GM12878 (cell line): ENCODE measurements around the gene POLR3K. TPM values are rescaled to one million over a fixed set of nuclear protein-coding genes. Genes with fewer than 3 reads are reported as not detected.

Source experiments
- CEBPB ChIP-seq, 2 experiments: fragments of 150-350 bp in 1 of 2; IDR thresholded peaks; 2 replicates each; pipeline ENCODE4 v1.6.1; 2012 to 2014; ENCODE audit warnings: low read depth in 2 of 2, low read length in 2 of 2, borderline replicate concordance in 1 of 2, inconsistent platforms in 1 of 2
- CHD4 ChIP-seq: fragments of 200-600 bp; sonication (generic); IDR thresholded peaks from 2 replicates; pipeline ENCODE4 v1.6.1; 2016; ENCODE audit warnings: mild to moderate bottlenecking
- CREB1 ChIP-seq: IDR thresholded peaks from 2 replicates; pipeline ENCODE4 v1.6.1; 2012; ENCODE audit warnings: low read depth, mild to moderate bottlenecking, inconsistent platforms
- EED ChIP-seq: sonication (generic); IDR thresholded peaks from 2 replicates; pipeline ENCODE4 v1.6.1; 2016; ENCODE audit warnings: antibody characterized with exemption, low read depth
- EGR1 ChIP-seq, 2 experiments: IDR thresholded peaks; 1 replicate in 1 of 2; 2 replicates in 1 of 2; pipeline ENCODE4 v1.6.1; 2011 to 2012; ENCODE audit warnings: low read depth in 2 of 2, low read length in 2 of 2, borderline replicate concordance in 1 of 2, mild to moderate bottlenecking in 1 of 2, moderate library complexity in 1 of 2
- IRF4 ChIP-seq: IDR thresholded peaks from 2 replicates; pipeline ENCODE4 v1.6.1; 2011; ENCODE audit warnings: low read depth, low read length
- LARP7 ChIP-seq: fragments of 450-650 bp; IDR thresholded peaks from 2 replicates; pipeline ENCODE4 v1.6.1; 2017; ENCODE audit warnings: mild to moderate bottlenecking
- RELA ChIP-seq: fragments of 450-650 bp; IDR thresholded peaks from 2 replicates; pipeline ENCODE4 v1.8.0; 2014; ENCODE audit warnings: borderline replicate concordance; ENCODE audit not compliant: partially characterized antibody
- RFX5 ChIP-seq: IDR thresholded peaks from 2 replicates; pipeline ENCODE4 v1.6.1; 2011; ENCODE audit warnings: low read depth, low read length, improper control_type of control experiment
- SUZ12 ChIP-seq: fragments of 200-600 bp; sonication (generic); IDR thresholded peaks from one replicate; pipeline ENCODE4 v1.6.1; 2018; ENCODE audit warnings: antibody characterized with exemption, mild to moderate bottlenecking; ENCODE audit not compliant: unreplicated experiment
- TCF7 ChIP-seq: IDR thresholded peaks from 2 replicates; pipeline ENCODE4 v1.6.1; 2014; ENCODE audit warnings: antibody characterized with exemption, borderline replicate concordance
- YY1 ChIP-seq: IDR thresholded peaks from 2 replicates; pipeline ENCODE4 v1.6.1; 2011; ENCODE audit warnings: low read depth, mild to moderate bottlenecking, low read length
- ZZZ3 ChIP-seq: IDR thresholded peaks from 2 replicates; pipeline ENCODE4 v1.6.1; 2011; ENCODE audit warnings: low read depth; ENCODE audit not compliant: control insufficient read depth, insufficient read length
- polyA plus RNA-seq, 11 experiments: library from polyadenylated mRNA; depleted of rRNA in 4 of 11; unstranded in 6 of 11; stranded (reverse) in 5 of 11; fragments of >200 nt; fragmentation: Nextera tagmentation in 4 of 11; fragmentation: Illumina TruSeq in 1 of 11; extraction: Ambion mirVana in 4 of 11; extraction: Trizol in 1 of 11; gene quantifications; 1 replicate in 1 of 11; 2 replicates in 10 of 11; pipeline versions ENCODE4 v1.2.1 to v1.2.3, GENCODE V29; 2011 to 2016; ENCODE audit warnings: inconsistent platforms in 2 of 11, missing spikeins in 2 of 11, low read depth in 1 of 11
- total RNA-seq, 4 experiments: library from RNA; depleted of rRNA in 3 of 4; stranded (reverse); fragments of >200 nt in 3 of 4; fragmentation: Illumina TruSeq in 1 of 4; extraction: Trizol in 1 of 4; gene quantifications; 2 replicates each; pipeline versions ENCODE4 v1.2.1 to v1.2.3, GENCODE V29; 2013 to 2021
- TF ChIP-seq, protein P1 (sequence below): IDR thresholded peaks from 2 replicates; pipeline ENCODE4 v1.6.1; 2012; ENCODE audit warnings: low read depth, low read length, improper control_type of control experiment
- TF ChIP-seq, protein P2 (sequence below): IDR thresholded peaks from 2 replicates; pipeline ENCODE4 v1.6.1; 2011; ENCODE audit warnings: low read depth, mild to moderate bottlenecking, low read length, moderate library complexity, borderline replicate concordance; ENCODE audit errors: extremely low read depth
- TF ChIP-seq, protein P3 (sequence below): fragments of 450-650 bp; IDR thresholded peaks from 2 replicates; pipeline ENCODE4 v1.6.1; 2016; ENCODE audit warnings: mild to moderate bottlenecking
- TF ChIP-seq, protein P4 (sequence below): IDR thresholded peaks from 2 replicates; pipeline ENCODE4 v1.6.1; 2012; ENCODE audit warnings: low read depth, low read length, improper control_type of control experiment
- TF ChIP-seq, protein P5 (sequence below): fragments of 150-350 bp; IDR thresholded peaks from 2 replicates; pipeline ENCODE4 v1.6.1; 2014; ENCODE audit warnings: mild to moderate bottlenecking, low read depth, low read length
- TF ChIP-seq, protein P6 (sequence below): IDR thresholded peaks from 2 replicates; pipeline ENCODE4 v1.6.1; 2011; ENCODE audit warnings: low read depth, low read length, improper control_type of control experiment, borderline replicate concordance
- TF ChIP-seq, protein P7 (sequence below): fragments of 450-650 bp; IDR thresholded peaks from 2 replicates; pipeline ENCODE4 v1.6.1; 2017; ENCODE audit warnings: mild to moderate bottlenecking, low read depth, inconsistent platforms; ENCODE audit not compliant: poor library complexity, severe bottlenecking

Gene POLR3K
- total and polyA plus RNA-seq, 10 of the 15 experiments (the other 5 are each of a cell fraction or from before 2014, with no cell fraction given) = 25.3 to 222 (median 64.0) TPM

DNA sequence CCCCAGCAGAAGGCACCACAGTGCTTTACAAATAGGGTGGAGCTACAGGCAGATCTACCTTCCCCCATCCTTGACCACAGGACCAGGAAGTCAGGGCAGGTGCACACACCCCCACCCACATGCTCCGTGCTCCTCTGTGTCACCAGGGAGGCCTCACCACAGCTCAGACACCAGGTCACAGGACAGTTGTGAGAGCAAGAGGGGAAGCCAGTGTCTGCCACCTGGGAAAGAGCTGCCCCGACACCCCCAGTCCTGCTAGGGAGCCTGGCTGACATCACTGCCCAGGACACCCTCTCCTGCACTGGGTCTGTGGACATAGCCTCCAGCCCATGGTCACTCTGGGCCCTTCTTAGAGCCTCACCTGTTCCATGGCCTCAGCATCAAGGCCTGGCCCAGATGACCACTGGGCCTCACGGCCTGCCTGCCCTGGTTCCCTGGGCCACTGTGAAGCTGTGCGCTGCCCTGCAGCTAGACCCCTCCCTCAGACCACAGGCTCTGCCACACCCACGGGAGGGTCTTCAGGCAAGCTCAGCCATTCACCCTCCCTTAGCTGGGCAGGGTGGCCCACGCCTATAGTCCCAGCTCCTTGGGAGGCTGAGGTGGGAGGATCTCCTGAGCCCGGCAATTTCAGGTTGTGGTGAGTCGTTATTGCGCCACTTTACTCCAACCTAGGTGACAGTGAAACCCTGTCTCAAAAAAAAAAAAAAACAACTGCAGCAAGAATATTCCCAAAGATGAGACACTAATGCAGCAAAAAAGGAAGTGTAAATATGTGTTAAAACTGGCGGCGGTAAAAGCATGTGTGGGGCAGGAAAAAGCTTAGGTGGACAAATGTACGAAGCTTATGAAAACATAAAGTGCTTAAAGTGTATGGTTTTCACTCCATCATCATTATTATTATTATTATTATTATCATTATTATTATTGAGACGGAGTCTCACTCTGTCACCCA lies 14.2 kb downstream of the POLR3K start (continued):
- TF ChIP-seq ZZZ3 = no peak
- no peak for TF ChIP-seq IRF4
- TF ChIP-seq, protein P1, sequence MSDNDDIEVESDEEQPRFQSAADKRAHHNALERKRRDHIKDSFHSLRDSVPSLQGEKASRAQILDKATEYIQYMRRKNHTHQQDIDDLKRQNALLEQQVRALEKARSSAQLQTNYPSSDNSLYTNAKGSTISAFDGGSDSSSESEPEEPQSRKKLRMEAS = peak; percentile 71; the same call in 1 of the 2 replicates
- TF ChIP-seq CEBPB (IDR thresholded peaks at IDR 0.05; ENCODE audit: borderline replicate concordance in 1 of 2, low read depth in 2 of 2, low read length in 2 of 2) = no peak
- TF ChIP-seq YY1 = no peak
- TF ChIP-seq, protein P2, sequence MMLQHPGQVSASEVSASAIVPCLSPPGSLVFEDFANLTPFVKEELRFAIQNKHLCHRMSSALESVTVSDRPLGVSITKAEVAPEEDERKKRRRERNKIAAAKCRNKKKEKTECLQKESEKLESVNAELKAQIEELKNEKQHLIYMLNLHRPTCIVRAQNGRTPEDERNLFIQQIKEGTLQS = no peak
- TF ChIP-seq RELA = no peak
- no peak for TF ChIP-seq TCF7
- TF ChIP-seq, protein P3, sequence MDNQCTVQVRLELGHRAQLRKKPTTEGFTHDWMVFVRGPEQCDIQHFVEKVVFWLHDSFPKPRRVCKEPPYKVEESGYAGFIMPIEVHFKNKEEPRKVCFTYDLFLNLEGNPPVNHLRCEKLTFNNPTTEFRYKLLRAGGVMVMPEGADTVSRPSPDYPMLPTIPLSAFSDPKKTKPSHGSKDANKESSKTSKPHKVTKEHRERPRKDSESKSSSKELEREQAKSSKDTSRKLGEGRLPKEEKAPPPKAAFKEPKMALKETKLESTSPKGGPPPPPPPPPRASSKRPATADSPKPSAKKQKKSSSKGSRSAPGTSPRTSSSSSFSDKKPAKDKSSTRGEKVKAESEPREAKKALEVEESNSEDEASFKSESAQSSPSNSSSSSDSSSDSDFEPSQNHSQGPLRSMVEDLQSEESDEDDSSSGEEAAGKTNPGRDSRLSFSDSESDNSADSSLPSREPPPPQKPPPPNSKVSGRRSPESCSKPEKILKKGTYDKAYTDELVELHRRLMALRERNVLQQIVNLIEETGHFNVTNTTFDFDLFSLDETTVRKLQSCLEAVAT = peak; percentile 24; the same call in 1 of the 2 replicates
- TF ChIP-seq, protein P4, sequence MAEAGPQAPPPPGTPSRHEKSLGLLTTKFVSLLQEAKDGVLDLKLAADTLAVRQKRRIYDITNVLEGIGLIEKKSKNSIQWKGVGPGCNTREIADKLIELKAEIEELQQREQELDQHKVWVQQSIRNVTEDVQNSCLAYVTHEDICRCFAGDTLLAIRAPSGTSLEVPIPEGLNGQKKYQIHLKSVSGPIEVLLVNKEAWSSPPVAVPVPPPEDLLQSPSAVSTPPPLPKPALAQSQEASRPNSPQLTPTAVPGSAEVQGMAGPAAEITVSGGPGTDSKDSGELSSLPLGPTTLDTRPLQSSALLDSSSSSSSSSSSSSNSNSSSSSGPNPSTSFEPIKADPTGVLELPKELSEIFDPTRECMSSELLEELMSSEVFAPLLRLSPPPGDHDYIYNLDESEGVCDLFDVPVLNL = no peak
- TF ChIP-seq, protein P5, sequence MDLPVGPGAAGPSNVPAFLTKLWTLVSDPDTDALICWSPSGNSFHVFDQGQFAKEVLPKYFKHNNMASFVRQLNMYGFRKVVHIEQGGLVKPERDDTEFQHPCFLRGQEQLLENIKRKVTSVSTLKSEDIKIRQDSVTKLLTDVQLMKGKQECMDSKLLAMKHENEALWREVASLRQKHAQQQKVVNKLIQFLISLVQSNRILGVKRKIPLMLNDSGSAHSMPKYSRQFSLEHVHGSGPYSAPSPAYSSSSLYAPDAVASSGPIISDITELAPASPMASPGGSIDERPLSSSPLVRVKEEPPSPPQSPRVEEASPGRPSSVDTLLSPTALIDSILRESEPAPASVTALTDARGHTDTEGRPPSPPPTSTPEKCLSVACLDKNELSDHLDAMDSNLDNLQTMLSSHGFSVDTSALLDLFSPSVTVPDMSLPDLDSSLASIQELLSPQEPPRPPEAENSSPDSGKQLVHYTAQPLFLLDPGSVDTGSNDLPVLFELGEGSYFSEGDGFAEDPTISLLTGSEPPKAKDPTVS = no peak
- peak; percentile 61; the same call in 1 of the 2 replicates for TF ChIP-seq LARP7
- TF ChIP-seq, protein P6, sequence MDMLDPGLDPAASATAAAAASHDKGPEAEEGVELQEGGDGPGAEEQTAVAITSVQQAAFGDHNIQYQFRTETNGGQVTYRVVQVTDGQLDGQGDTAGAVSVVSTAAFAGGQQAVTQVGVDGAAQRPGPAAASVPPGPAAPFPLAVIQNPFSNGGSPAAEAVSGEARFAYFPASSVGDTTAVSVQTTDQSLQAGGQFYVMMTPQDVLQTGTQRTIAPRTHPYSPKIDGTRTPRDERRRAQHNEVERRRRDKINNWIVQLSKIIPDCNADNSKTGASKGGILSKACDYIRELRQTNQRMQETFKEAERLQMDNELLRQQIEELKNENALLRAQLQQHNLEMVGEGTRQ = no peak
- 0 out of 3 replicates have a peak, but pooled peaks of 1 of the 2 experiments have one; percentile 58 for TF ChIP-seq EGR1 (IDR thresholded peaks at IDR 0.05; ENCODE audit: borderline replicate concordance in 1 of 2, low read depth in 2 of 2, low read length in 2 of 2)
- TF ChIP-seq, protein P7, sequence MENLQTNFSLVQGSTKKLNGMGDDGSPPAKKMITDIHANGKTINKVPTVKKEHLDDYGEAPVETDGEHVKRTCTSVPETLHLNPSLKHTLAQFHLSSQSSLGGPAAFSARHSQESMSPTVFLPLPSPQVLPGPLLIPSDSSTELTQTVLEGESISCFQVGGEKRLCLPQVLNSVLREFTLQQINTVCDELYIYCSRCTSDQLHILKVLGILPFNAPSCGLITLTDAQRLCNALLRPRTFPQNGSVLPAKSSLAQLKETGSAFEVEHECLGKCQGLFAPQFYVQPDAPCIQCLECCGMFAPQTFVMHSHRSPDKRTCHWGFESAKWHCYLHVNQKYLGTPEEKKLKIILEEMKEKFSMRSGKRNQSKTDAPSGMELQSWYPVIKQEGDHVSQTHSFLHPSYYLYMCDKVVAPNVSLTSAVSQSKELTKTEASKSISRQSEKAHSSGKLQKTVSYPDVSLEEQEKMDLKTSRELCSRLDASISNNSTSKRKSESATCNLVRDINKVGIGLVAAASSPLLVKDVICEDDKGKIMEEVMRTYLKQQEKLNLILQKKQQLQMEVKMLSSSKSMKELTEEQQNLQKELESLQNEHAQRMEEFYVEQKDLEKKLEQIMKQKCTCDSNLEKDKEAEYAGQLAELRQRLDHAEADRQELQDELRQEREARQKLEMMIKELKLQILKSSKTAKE = peak; percentile 95
- peak; percentile 76 for TF ChIP-seq EED
- TF ChIP-seq CREB1 = peak; percentile 51; the same call in 1 of the 2 replicates
- TF ChIP-seq SUZ12 = no peak
- TF ChIP-seq CHD4 = no peak
- no peak for TF ChIP-seq RFX5
